ENCODE results near the gene BBOX1.

The BBOX1 gene

GRCh38 chr11:27039873-27040272 lies 742 bp upstream of the BBOX1 start:
- no peak for ATAC-seq (replicated peaks; ENCODE audit: extremely low read depth, poor library complexity, severe bottlenecking)
- no peak overlapping the region for H3K27ac Mint-ChIP-seq (ENCODE audit: low read depth)
- H3K4me1 Mint-ChIP-seq, result no peaks in the 10 kb centered on the region
- no peaks in the 10 kb centered on the region for H3K27me3 Mint-ChIP-seq
- no peak for DNase-seq (ENCODE audit: low spot score in 2 of 2)
- no peak overlapping the region for H3K4me3 Mint-ChIP-seq
- H3K36me3 Mint-ChIP-seq (ENCODE audit: insufficient read depth), result no peaks in the 10 kb centered on the region
- H3K9me3 Mint-ChIP-seq, result peaks cover 12% of the 10 kb centered on the region

GRCh38 chr11:27041141-27041899 lies 705 bp downstream of the BBOX1 start:
- Mint-ChIP-seq H3K9me3 (peaks cover 17% of the 10 kb centered on the region), H3K4me1 (no peaks in the 10 kb centered on the region), H3K36me3 (ENCODE audit: insufficient read depth) (no peaks in the 10 kb centered on the region), H3K27ac (ENCODE audit: low read depth) (no peak overlapping the region), H3K27me3 (no peaks in the 10 kb centered on the region), H3K4me3 (no peak overlapping the region)
- no peak for ATAC-seq (replicated peaks; ENCODE audit: extremely low read depth, poor library complexity, severe bottlenecking)
- DNase-seq (ENCODE audit: low spot score in 2 of 2), result no peak

- no peaks in the 10 kb centered on the region for H3K36me3 Mint-ChIP-seq (ENCODE audit: insufficient read depth)
- peaks cover 28% of the 10 kb centered on the region for H3K9me3 Mint-ChIP-seq
- no peaks in the 10 kb centered on the region for H3K27me3 Mint-ChIP-seq
- H3K4me3 Mint-ChIP-seq, result no peak overlapping the region
- H3K4me1 Mint-ChIP-seq, result no peaks in the 10 kb centered on the region
- H3K27ac Mint-ChIP-seq (ENCODE audit: low read depth), result no peak overlapping the region
- ATAC-seq (replicated peaks; ENCODE audit: extremely low read depth, poor library complexity, severe bottlenecking) (no peak), DNase-seq (ENCODE audit: low spot score in 2 of 2) (no peak)
These were observed 6.3 kb downstream of the BBOX1 start for GRCh38 chr11:27046956-27047355.

- Mint-ChIP-seq H3K4me3 (no peak overlapping the region), H3K36me3 (ENCODE audit: insufficient read depth) (peaks cover 2% of the 10 kb centered on the region), H3K27ac (ENCODE audit: low read depth) (no peak overlapping the region), H3K4me1 (no peaks in the 10 kb centered on the region), H3K9me3 (peaks cover 20% of the 10 kb centered on the region), H3K27me3 (no peaks in the 10 kb centered on the region)
- ATAC-seq (replicated peaks; ENCODE audit: extremely low read depth, poor library complexity, severe bottlenecking) (no peak), DNase-seq (ENCODE audit: low spot score in 2 of 2) (no peak)
These were observed 12.1 kb downstream of the BBOX1 start for GRCh38 chr11:27052668-27053067.

- ATAC-seq (replicated peaks; ENCODE audit: extremely low read depth, poor library complexity, severe bottlenecking), result no peak
- Mint-ChIP-seq H3K4me3 (no peak overlapping the region), H3K27ac (ENCODE audit: low read depth) (no peak overlapping the region)
These were observed 14.6 kb downstream of the BBOX1 start for GRCh38 chr11:27055065-27055682.

GRCh38 chr11:27057091-27057780 lies 16.6 kb downstream of the BBOX1 start:
- Mint-ChIP-seq H3K27ac (ENCODE audit: low read depth) (no peak overlapping the region), H3K36me3 (ENCODE audit: insufficient read depth) (peaks cover 3% of the 10 kb centered on the region), H3K9me3 (peaks cover 11% of the 10 kb centered on the region), H3K4me1 (no peaks in the 10 kb centered on the region), H3K27me3 (no peaks in the 10 kb centered on the region), H3K4me3 (no peak overlapping the region)
- DNase-seq (ENCODE audit: low spot score in 2 of 2) (no peak), ATAC-seq (replicated peaks; ENCODE audit: extremely low read depth, poor library complexity, severe bottlenecking) (no peak)

More at GRCh38 chr11:27055065-27055682, 14.6 kb downstream of the BBOX1 start:
- Mint-ChIP-seq H3K36me3 (ENCODE audit: insufficient read depth) (peaks cover 3% of the 10 kb centered on the region), H3K27me3 (no peaks in the 10 kb centered on the region), H3K9me3 (peaks cover 17% of the 10 kb centered on the region), H3K4me1 (no peaks in the 10 kb centered on the region)
- DNase-seq (ENCODE audit: low spot score in 2 of 2), result no peak

- no peak for DNase-seq (ENCODE audit: low spot score in 2 of 2)
- Mint-ChIP-seq H3K27me3 (no peaks in the 10 kb centered on the region), H3K36me3 (ENCODE audit: insufficient read depth) (peaks cover 3% of the 10 kb centered on the region), H3K9me3 (peaks cover 8% of the 10 kb centered on the region), H3K27ac (ENCODE audit: low read depth) (no peak overlapping the region), H3K4me1 (no peaks in the 10 kb centered on the region), H3K4me3 (no peak overlapping the region)
- no peak for ATAC-seq (replicated peaks; ENCODE audit: extremely low read depth, poor library complexity, severe bottlenecking)
These were observed 17.8 kb downstream of the BBOX1 start for GRCh38 chr11:27058456-27058855.

GRCh38 chr11:27059431-27059830 lies 18.8 kb downstream of the BBOX1 start:
- Mint-ChIP-seq H3K9me3 (peaks cover 8% of the 10 kb centered on the region), H3K27me3 (no peaks in the 10 kb centered on the region), H3K4me1 (no peaks in the 10 kb centered on the region), H3K36me3 (ENCODE audit: insufficient read depth) (peaks cover 3% of the 10 kb centered on the region), H3K27ac (ENCODE audit: low read depth) (no peak overlapping the region), H3K4me3 (no peak overlapping the region)
- DNase-seq (ENCODE audit: low spot score in 2 of 2), result no peak
- no peak for ATAC-seq (replicated peaks; ENCODE audit: extremely low read depth, poor library complexity, severe bottlenecking)

GRCh38 chr11:27060816-27061460 lies 20.3 kb downstream of the BBOX1 start:
- no peaks in the 10 kb centered on the region for H3K27me3 Mint-ChIP-seq
- no peak overlapping the region for H3K4me3 Mint-ChIP-seq
- peaks cover 3% of the 10 kb centered on the region for H3K36me3 Mint-ChIP-seq (ENCODE audit: insufficient read depth)
- no peak overlapping the region for H3K27ac Mint-ChIP-seq (ENCODE audit: low read depth)
- H3K9me3 Mint-ChIP-seq, result peaks cover 8% of the 10 kb centered on the region
- DNase-seq (ENCODE audit: low spot score in 2 of 2) (no peak), ATAC-seq (replicated peaks; ENCODE audit: extremely low read depth, poor library complexity, severe bottlenecking) (no peak)
- H3K4me1 Mint-ChIP-seq, result no peaks in the 10 kb centered on the region

- Mint-ChIP-seq H3K9me3 (peaks cover 8% of the 10 kb centered on the region), H3K4me1 (no peaks in the 10 kb centered on the region), H3K4me3 (no peak overlapping the region), H3K27ac (ENCODE audit: low read depth) (no peak overlapping the region), H3K27me3 (no peaks in the 10 kb centered on the region), H3K36me3 (ENCODE audit: insufficient read depth) (peaks cover 3% of the 10 kb centered on the region)
- DNase-seq (ENCODE audit: low spot score in 2 of 2), result no peak
- ATAC-seq (replicated peaks; ENCODE audit: extremely low read depth, poor library complexity, severe bottlenecking), result no peak
These were observed 20.8 kb downstream of the BBOX1 start for GRCh38 chr11:27061461-27061821.

GRCh38 chr11:27064086-27064485 lies 23.5 kb downstream of the BBOX1 start:
- Mint-ChIP-seq H3K27ac (ENCODE audit: low read depth) (no peak overlapping the region), H3K4me1 (no peaks in the 10 kb centered on the region), H3K4me3 (no peak overlapping the region), H3K27me3 (no peaks in the 10 kb centered on the region), H3K9me3 (peaks cover 4% of the 10 kb centered on the region), H3K36me3 (ENCODE audit: insufficient read depth) (no peaks in the 10 kb centered on the region)
- ATAC-seq (replicated peaks; ENCODE audit: extremely low read depth, poor library complexity, severe bottlenecking) (no peak), DNase-seq (ENCODE audit: low spot score in 2 of 2) (no peak)

- peaks cover 8% of the 10 kb centered on the region for H3K9me3 Mint-ChIP-seq
- H3K4me1 Mint-ChIP-seq, result no peaks in the 10 kb centered on the region
- DNase-seq (ENCODE audit: low spot score in 2 of 2), result no peak
- no peak overlapping the region for H3K27ac Mint-ChIP-seq (ENCODE audit: low read depth)
- no peak for ATAC-seq (replicated peaks; ENCODE audit: extremely low read depth, poor library complexity, severe bottlenecking)
- H3K27me3 Mint-ChIP-seq, result no peaks in the 10 kb centered on the region
- no peaks in the 10 kb centered on the region for H3K36me3 Mint-ChIP-seq (ENCODE audit: insufficient read depth)
- H3K4me3 Mint-ChIP-seq, result no peak overlapping the region
These were observed 34.6 kb downstream of the BBOX1 start for GRCh38 chr11:27075192-27075591.
